ENCODE data around the gene CEACAM1.
A peak's percentile ranks its signal among the peaks of the same experiment; 100 is the strongest.
"Not testable (repeated sequence)": the region's sequence is repeated elsewhere in the genome, so short reads cannot be mapped to it uniquely, and the experiment has no call there.

The CEACAM1 gene

DNA sequence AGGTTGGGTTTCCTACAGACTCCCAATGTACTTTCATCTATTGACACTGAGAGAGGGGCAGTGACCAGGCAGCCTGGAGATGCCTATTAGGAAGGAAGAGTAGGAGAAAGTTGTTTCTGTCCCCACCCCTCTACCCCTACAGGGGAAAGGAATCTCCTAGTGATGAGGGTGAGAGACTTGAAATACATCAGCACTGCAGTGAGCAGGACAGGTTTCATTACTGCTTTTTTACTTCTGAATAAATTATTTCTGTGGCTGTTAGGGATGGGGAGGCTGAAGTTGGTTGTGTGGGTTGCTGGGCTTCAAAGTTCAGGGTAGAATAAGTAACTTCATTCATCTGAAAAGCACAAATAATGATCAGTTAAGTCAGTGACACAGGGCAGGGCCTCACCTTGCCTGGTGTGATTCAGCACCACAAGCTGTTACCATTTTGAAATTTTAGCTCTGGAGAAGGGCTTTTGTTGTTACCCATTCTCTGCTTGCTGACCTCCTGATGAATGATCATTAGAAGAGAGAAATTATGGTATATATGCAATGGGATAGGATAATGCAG, 19.3 kb downstream of the CEACAM1 start:
- TF ChIP-seq GATA1 (IDR thresholded peaks at IDR 0.05; ENCODE audit: low read depth, low read length): no peak
- TF ChIP-seq POLR2A (IDR thresholded peaks at IDR 0.05; ENCODE audit: low read length): no peak

DNA sequence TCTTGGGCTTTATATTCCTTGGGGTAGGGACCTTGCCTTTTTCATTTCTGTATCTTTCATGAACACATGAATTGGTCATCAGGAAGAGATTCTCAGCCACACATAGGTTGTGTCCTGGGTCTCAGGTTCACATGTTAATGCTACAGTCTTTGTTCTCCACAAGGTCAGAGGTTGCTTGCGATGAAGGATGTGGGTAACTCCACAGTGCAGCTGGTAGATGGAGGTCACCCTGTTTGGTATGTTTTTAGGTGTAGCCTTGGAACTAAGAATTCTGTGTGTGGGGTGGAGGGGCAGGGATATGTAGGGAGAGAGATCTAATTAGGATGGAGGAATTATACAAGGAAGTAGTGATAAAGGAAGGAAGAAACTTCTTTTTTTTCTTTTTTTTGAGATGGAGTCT, 23.2 kb downstream of the CEACAM1 start:
- no peak for TF ChIP-seq POLR2A (IDR thresholded peaks at IDR 0.05; ENCODE audit: low read length)
- TF ChIP-seq GATA1 (IDR thresholded peaks at IDR 0.05; ENCODE audit: low read depth, low read length): no peak
- no peak for DNase-seq

More for the DNA sequence above, 19.3 kb downstream of the CEACAM1 start:
- DNase-seq: no peak

DNA sequence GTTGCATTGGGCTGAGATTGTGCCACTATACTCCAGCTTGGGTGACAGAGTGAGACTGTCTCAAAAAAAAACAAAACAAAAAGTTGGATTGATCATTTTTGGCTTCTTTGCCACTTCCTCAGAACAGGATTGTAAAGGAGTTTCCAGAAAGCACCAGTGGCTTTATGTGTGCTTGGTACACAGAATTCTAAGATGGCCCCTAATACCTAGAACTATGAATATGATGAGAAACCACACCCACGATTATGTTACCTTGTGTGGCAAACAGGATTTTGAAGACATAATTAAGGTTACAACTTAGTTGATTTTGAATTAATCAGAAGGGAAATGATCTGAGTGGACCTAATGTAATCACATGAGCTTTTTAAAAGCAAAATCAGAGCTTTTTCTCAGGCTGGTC, 26.5 kb downstream of the CEACAM1 start:
- no peak for DNase-seq
- TF ChIP-seq POLR2A (IDR thresholded peaks at IDR 0.05; ENCODE audit: low read length): no peak
- no peak for TF ChIP-seq GATA1 (IDR thresholded peaks at IDR 0.05; ENCODE audit: low read depth, low read length)

DNA sequence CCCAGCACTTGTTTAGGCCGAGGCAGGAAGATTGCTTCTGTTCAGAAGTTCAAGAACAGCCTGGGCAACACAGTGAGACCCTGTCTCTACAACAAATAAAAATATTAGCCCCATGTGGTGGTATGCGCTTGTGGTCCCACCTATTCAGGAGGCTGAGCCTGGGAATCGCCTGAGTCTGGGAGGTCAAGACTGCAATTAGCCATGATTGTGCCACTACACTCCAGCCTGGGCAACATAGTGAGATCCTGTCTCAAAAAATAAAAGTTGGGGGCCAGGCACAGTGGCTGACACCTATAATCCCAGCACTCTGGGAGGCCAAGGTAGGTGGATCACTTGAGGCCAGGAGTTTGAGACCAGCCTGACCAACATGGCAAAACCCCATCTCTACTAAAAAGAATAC, 27.0 kb downstream of the CEACAM1 start:
- not testable (repeated sequence) for DNase-seq

DNA sequence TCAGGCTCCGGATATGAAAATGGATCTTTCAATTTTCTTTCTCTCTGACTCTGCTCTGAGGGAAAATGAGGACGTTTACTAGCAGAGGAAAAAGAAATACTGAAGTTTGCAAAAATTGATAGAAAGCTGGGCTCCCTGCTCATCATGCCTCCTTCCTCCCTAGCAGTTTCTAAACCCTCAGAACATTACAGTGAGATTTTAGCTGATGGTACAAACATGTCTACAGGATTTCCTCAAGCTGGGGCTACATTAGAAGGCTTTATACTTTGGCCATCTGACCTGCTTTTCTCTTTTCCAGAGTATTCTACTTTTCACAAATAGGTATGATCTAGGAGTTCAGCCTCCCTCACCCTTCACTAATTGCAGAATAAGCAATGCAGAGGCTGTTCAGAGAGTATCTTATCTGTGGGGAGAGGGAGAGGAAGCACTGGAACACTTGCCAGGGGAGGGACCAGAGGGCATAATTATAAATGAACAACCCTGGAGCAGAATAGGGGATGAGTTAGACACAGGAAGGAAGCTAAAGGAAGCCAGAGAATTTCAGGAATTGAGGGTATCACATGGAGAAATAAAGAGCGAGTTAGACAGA, 30.0 kb downstream of the CEACAM1 start:
- no peak for TF ChIP-seq GATA1 (IDR thresholded peaks at IDR 0.05; ENCODE audit: low read depth, low read length)
- TF ChIP-seq POLR2A (IDR thresholded peaks at IDR 0.05; ENCODE audit: low read length): no peak
- no peak for DNase-seq

DNA sequence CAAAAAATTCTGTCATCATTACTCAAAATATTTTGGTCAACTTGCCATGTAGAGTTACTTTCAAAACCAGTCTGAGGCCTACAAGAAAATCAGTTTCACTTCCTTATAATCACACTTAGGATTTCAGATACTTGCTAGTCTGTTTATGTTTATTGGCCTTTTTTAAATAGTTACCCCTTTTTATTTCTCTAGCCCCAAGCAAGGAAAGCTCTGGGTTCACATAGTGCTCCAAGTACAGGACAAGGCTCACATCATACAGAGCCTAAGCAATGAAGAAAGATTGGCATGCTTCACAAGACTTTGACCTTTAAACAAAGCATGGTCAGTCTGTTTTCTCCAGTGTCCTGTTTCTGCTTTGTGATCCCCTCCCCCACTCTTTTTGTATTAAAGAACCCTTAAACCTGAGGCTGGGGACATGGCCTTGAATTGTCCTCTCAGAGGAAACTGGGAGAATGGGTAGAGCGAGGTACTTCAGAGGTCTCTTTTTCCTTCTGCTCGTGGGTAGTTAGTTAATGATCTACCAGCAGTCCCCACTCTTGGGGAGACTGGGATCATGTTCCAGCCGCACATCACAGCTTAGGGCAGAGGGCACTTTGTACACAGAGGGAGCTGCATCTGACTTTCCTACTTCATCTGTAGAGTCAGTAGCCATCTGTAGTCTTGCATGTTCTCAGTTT, 30.7 kb downstream of the CEACAM1 start:
- DNase-seq: no peak
- TF ChIP-seq GATA1 (IDR thresholded peaks at IDR 0.05; ENCODE audit: low read depth, low read length) (no peak), POLR2A (IDR thresholded peaks at IDR 0.05; ENCODE audit: low read length) (no peak)

DNA sequence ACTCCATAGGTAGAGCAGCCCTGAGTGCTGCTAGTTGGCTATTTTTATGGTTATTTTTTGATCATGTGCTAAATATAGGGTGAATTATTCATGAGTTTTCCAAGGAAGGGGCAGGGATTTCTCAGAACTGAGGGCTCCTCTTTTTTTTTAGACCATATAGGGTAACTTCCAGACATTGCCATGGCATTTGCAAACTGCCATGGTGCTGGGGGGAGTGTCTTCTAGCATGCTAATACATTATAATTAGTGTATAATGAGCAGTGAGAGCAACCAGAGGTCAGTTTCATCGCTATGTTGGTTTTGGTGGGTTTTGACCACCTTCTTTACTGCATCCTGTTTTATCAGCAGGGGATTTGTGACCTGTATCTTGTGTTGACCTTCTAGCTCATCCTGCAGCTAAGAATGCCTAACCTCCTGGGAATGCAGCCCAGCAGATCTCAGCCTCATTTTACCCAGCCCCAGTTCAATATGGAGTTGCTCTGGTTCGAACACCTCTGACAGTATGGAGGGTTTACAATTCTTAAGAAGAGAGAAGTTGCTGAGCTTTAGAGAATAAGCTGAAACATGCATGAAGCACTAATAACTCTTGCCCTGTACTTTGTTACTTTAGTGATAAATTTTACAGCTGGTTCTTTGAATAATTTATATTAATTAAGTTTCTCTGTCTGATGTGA, 31.7 kb downstream of the CEACAM1 start:
- DNase-seq: no peak
- TF ChIP-seq POLR2A (IDR thresholded peaks at IDR 0.05; ENCODE audit: low read length) (no peak), GATA1 (IDR thresholded peaks at IDR 0.05; ENCODE audit: low read depth, low read length) (no peak)

DNA sequence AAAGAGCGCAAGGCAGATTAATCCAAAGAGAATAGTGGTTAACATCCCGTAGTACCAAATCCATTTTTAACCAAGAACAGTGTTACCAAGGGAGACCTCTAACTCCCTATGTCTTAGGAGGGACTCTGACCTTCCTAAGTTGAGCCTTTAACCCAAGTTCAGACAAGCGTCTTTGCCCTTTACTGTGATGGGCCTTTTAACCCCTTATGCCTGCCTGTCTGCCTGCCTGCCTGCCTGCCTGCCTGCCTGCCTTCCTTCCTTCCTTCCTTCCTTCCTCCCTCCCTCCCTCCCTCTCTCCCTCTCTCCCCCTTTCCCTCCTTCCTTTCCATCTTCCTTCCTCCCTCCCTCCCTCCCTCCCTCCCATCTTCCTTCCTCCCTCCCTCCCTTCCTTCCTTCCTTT, 32.6 kb downstream of the CEACAM1 start:
- no peak for DNase-seq
- TF ChIP-seq GATA1 (IDR thresholded peaks at IDR 0.05; ENCODE audit: low read depth, low read length): no peak

DNA sequence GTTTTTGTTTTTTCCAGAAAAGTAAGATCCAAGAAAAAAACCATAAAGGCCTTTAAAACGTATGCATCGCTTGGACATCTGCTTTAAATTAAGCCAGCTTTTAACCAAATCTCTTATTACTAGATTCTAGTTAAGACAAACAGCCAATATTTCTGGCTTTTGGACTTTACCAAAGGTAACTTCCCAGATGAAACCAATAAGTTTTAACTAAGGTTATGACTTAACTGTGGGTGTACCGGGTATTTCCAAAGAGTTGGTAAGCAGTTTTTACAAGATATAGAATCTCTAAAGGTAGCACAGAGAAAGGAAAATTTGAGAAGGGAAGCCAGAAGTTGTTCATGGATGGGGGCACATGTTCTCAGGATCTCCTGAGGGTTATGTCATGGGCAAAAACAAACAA, 34.0 kb downstream of the CEACAM1 start:
- DNase-seq: no peak
- TF ChIP-seq POLR2A (IDR thresholded peaks at IDR 0.05; ENCODE audit: low read length): no peak

DNA sequence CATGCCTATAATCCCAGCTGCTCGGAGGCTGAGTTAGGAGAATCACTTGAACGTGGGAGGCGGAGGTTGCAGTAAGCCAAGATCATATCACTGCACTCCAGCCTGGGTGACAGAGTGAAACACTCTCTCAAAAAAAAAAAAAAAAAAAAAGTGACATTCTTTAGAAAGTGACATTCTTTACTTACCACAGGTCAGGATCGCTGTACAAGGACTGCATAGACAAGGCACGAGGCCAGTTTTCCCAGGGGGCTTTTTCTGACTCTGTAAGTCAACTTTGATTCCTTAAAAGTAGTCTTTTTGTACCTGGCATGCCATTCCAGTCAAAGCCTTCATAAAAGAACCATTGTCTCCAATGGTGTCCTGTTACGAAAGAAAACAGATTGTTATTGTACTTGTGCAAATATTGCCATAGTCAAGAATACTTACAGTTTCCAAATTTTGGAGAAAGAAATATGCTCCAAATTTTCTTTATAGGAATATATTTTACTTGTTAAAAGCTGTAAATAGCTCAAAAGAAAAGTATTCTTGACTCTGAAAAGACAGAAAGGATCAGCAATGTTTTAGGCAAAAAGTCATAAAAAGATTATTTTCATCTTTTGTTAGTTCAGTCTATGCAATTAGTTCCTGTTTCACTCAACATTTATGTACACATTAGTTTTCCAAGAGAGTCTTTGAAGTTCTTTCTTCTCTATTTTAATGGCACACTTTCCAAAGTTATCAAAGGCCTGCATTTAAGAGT, 39.3 kb downstream of the CEACAM1 start:
- no peak for DNase-seq
- TF ChIP-seq POLR2A (IDR thresholded peaks at IDR 0.05; ENCODE audit: low read length) (no peak), GATA1 (IDR thresholded peaks at IDR 0.05; ENCODE audit: low read depth, low read length) (no peak)

DNA sequence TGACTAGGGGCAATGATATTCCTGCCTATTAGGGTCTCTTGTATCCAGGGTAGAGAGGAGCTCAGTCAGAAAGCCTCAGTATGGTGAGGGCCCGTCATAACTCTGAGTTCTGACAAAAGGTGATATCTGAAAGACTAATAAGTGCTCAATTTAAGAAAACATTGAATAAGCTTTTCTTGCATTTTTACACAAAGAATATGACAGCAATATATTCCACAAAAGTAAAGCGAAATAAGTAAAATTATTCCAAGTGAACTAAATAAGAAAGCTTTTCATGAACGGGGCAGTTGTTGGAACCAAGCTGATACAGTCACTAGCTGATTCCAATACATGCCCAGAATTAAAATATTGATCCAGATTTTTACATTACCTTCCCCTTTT, 40.5 kb downstream of the CEACAM1 start:
- DNase-seq: no peak
- TF ChIP-seq POLR2A (IDR thresholded peaks at IDR 0.05; ENCODE audit: low read length) (no peak), GATA1 (IDR thresholded peaks at IDR 0.05; ENCODE audit: low read depth, low read length) (no peak)

DNA sequence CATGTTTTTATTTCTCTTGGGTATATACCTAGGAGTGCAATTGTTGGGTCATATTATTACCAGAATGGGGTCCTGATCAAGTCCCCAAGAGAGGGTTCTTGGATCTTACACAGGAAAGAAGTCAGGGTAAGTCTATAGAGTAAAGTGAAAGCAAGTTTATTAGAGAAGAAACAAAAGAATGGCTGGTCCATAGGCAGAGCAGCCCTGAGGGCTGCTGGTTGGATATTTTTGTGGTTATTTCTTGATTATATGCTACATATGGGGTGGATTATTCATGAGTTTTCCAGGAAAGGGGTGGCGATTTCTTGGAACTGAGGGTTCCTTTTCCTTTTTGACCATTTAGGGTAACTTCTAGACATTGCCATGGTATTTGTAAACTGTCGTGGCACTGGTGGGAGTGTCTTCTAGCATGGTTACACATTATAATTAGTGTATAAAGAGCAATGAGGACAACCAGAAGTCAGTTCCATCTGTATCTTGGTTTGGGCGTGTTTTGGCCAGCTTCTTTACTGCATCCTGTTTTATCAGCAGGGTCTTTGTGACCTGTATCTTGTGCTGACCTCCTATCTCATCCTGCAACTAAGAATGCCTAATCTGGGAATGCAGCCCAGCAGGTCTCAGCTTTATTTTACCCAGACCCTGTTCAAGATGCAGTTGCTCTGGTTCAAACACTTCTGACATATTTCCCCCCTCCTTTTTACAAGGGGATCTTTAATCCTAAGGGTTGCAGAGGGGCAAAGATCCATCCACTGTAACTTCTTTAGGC, 41.1 kb downstream of the CEACAM1 start:
- no peak for TF ChIP-seq GATA1 (IDR thresholded peaks at IDR 0.05; ENCODE audit: low read depth, low read length)

DNA sequence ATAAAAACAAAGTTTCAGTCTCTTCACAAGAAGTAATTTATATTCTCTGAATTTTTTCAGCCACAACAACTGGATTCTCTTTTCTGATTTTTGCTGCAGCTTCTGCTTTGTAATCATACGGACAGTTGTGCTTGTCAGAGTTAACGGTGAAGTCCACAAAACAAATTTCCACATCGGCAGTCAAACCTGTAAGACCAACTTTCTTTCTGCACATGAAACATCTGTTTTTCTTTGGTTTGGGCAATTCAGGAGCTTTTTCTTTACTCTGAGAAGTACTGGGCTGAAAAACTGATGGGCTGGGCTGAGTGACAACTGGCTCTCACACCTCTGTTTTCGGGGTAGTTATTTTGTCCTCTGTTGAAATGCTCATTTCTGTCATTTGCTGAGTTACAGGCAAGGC, 43.2 kb downstream of the CEACAM1 start:
- not testable (repeated sequence) for DNase-seq

More for the DNA sequence above, 41.1 kb downstream of the CEACAM1 start:
- peak; percentile 4 to 5 for DNase-seq
